ENCODE data around the gene EDC4.
A peak's percentile ranks its signal among the peaks of the same experiment; 100 is the strongest.

The EDC4 gene

DNA sequence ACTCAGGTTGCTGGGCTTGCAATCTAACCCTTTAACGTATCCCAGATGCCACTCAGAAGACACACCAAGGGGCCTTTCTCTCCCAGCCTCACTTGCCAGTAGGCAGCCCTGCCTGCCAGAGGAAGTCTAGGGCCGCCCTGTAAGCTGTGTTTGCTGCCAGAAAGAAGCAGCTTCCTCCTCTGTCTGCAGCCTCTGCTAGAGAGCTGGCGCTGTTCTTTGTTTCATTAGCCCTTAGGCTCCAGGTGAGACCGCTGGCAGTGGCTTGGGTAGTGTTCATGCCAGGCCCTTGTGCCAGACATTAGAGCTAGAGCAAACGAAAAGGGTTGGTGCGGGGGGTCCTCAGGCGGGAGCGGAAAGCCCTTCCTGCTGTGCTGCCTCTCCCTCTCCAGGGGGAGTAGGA is 49.9 kb downstream of the EDC4 start:
- in situ Hi-C loops (cut with HindIII; ENCODE audit: low pct_ligation_motif_present, low sequenced_read_pairs), result loop anchor here (25.0 kb wide), 2 partner anchors 110 to 210 kb away; partner anchors contain the start of genes GFOD2, RANBP10 and TSNAXIP1
- no peaks in the 10 kb centered on the region for H3K27me3 ChIP-seq (replicated peaks)
- no peak overlapping the region for H3K27ac ChIP-seq
- TF ChIP-seq, protein P1, sequence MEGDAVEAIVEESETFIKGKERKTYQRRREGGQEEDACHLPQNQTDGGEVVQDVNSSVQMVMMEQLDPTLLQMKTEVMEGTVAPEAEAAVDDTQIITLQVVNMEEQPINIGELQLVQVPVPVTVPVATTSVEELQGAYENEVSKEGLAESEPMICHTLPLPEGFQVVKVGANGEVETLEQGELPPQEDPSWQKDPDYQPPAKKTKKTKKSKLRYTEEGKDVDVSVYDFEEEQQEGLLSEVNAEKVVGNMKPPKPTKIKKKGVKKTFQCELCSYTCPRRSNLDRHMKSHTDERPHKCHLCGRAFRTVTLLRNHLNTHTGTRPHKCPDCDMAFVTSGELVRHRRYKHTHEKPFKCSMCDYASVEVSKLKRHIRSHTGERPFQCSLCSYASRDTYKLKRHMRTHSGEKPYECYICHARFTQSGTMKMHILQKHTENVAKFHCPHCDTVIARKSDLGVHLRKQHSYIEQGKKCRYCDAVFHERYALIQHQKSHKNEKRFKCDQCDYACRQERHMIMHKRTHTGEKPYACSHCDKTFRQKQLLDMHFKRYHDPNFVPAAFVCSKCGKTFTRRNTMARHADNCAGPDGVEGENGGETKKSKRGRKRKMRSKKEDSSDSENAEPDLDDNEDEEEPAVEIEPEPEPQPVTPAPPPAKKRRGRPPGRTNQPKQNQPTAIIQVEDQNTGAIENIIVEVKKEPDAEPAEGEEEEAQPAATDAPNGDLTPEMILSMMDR (IDR thresholded peaks at IDR 0.05; ENCODE audit: low read depth, low read length, missing control alignments), result no peak
- no peak overlapping the region for H3K4me3 ChIP-seq (ENCODE audit: low read depth, low read length)
- DNase-seq, result no peak
- H3K36me3 ChIP-seq (replicated peaks), result no peaks in the 10 kb centered on the region

DNA sequence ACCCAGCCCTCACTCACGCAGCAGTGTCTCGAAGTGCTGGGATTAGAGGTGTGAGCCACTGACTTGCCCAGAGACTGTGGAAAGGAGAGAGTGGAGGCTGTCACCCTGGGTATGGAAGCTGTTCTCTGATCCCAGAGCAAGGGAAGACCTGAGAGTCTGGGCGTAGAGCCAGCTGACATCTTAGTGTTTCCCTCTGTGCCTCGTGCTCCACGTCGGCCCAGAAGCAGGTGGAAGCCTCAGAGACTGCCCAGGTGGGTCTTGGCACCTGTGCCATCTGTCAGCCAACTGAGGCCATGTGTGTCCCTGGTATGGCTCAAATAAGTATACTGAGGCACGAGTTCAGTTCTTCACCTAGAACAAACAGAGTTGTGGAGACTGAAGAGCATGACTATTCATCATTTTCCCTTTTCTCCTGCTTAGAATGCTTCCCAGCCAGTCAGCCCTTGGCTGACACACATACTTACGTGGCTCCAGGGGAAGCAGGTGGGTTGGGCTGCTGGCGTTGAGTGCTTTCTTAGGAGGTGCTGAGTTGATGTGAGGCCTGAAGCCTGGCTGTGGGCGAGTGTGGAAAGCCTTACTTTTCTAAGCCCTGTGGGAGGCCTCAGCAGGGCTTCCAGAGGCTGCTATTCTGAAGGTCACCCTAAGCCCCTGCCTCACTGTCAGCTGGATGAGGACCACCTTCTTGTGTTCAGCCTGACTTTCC is 50.7 kb downstream of the EDC4 start:
- Histone ChIP-seq H3K4me3 (ENCODE audit: low read depth, low read length) (no peak overlapping the region), H3K36me3 (replicated peaks) (peaks cover under 1% of the 10 kb centered on the region), H3K27me3 (replicated peaks) (no peaks in the 10 kb centered on the region), H3K27ac (no peak overlapping the region)
- in situ Hi-C loops (cut with HindIII; ENCODE audit: low pct_ligation_motif_present, low sequenced_read_pairs), result loop anchor here (25.0 kb wide), 2 partner anchors 111 to 211 kb away; partner anchors contain the start of genes GFOD2, RANBP10 and TSNAXIP1
- TF ChIP-seq, protein P1 (IDR thresholded peaks at IDR 0.05; ENCODE audit: low read depth, low read length, missing control alignments), result no peak
- DNase-seq, result no peak

DNA sequence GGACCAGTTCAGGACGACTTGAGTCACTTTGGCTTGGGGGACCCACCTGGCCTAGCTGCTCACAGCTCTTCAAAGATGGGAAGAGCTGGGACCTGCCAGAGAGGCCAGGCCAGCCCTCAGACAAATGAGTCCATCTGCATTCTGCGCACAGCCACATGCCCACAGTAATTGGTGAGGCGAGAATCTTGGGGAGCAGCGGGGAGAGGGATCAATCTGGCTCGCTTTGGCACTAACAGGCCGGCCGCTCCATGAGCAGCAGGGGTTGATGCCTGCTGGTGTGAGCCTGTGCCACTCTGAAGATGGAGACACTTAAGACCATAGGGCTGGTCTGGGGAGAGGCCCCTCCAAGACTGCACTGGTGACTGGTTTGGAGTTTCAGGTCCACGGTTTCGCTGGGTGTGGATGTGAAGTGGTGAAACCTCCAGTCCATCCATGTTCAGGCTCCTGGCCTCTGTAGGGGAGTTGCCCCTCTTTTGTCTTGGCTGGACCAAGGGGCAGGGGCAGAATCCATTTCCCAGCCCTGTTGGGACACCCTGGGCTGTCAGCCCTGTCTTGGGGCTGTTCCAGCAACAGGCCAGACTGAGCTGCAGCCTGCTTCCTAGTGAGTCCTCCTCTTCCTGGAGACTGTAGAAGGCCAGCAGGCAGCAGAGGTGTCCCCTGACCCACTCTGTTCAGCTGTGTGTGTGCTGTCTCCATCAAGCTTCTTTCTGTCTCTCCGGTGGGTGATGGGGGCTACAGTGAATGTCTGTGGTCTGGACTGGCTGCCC is 51.5 kb downstream of the EDC4 start:
- Histone ChIP-seq H3K36me3 (replicated peaks) (peaks cover 8% of the 10 kb centered on the region), H3K27me3 (replicated peaks) (no peaks in the 10 kb centered on the region), H3K4me3 (ENCODE audit: low read depth, low read length) (no peak overlapping the region), H3K27ac (no peak overlapping the region)
- in situ Hi-C loops (cut with HindIII; ENCODE audit: low pct_ligation_motif_present, low sequenced_read_pairs), result loop anchor here (25.0 kb wide), 2 partner anchors 112 to 212 kb away; partner anchors contain the start of genes GFOD2, RANBP10 and TSNAXIP1
- TF ChIP-seq, protein P1 (IDR thresholded peaks at IDR 0.05; ENCODE audit: low read depth, low read length, missing control alignments), result no peak
- no peak for DNase-seq

DNA sequence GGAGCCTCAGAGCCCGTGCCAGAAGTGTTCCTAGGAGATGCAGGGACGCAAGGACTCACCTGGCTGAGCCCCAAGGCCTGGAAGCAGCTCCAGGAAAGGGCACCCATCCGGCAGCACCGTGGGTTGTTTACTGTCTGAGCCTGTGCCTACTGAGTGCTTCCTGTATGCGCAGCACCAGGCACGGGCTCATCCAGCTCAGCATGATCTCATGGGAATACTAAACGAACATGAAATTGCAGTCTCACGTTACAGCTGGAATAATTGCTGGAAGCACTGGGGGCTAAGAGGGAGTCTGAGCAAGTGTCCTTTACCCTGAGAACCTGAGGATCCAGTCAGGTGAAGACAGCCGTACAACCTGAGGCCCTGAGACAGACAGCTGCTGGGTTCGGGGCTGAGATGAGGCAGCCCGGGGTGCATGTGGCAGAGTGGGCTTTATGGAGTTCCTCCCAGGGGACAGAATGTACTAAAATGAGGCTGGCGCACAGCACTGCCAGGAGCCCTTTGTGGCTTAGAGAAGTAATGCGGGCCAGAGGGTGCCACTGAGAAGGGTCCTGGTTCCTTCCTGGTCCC is 53.4 kb downstream of the EDC4 start:
- TF ChIP-seq, protein P1 (IDR thresholded peaks at IDR 0.05; ENCODE audit: low read depth, low read length, missing control alignments), result peak; percentile 39
- H3K36me3 ChIP-seq (replicated peaks), result peaks cover 11% of the 10 kb centered on the region
- peak; percentile 43 for DNase-seq
- H3K4me3 ChIP-seq (ENCODE audit: low read depth, low read length), result no peak overlapping the region
- in situ Hi-C loops (cut with HindIII; ENCODE audit: low pct_ligation_motif_present, low sequenced_read_pairs), result no loop called here
- no peak overlapping the region for H3K27ac ChIP-seq
- H3K27me3 ChIP-seq (replicated peaks), result no peaks in the 10 kb centered on the region

DNA sequence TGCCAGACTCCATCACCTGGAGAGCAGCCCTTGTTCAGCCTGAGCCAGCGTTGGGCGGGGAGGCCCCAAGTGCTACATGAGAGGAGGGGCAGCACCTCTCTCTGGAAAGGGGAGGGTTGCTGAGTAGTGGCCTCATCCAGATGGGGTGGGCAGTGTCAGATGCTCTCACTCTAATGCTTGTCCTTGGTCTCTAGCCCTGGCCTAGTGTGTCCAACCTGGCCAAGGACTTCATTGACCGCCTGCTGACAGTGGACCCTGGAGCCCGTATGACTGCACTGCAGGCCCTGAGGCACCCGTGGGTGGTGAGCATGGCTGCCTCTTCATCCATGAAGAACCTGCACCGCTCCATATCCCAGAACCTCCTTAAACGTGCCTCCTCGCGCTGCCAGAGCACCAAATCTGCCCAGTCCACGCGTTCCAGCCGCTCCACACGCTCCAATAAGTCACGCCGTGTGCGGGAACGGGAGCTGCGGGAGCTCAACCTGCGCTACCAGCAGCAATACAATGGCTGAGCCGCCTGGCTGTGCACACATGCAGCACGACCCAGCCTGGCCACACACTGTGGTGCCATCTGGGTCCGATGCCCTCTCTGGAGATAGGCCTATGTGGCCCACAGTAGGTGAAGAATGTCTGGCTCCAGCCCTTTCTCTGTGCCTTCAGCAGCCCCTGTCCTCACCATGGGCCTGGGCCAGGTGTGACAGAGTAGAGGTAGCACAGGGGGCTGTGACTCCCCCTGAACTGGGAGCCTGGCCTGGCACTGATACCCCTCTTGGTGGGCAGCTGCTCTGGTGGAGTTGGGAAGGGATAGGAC is 54.5 kb downstream of the EDC4 start:
- TF ChIP-seq, protein P1 (IDR thresholded peaks at IDR 0.05; ENCODE audit: low read depth, low read length, missing control alignments), result no peak
- H3K4me3 ChIP-seq (ENCODE audit: low read depth, low read length), result no peak overlapping the region
- H3K27ac ChIP-seq, result no peak overlapping the region
- no peaks in the 10 kb centered on the region for H3K27me3 ChIP-seq (replicated peaks)
- H3K36me3 ChIP-seq (replicated peaks), result peaks cover 11% of the 10 kb centered on the region
- in situ Hi-C loops (cut with HindIII; ENCODE audit: low pct_ligation_motif_present, low sequenced_read_pairs), result no loop called here
- DNase-seq, result no peak
